GM18520 (cell line): Measurements from ENCODE around the gene TMEM100.

Experiments used
- ATAC-seq: cut with Tn5 transposase; IDR thresholded peaks from one replicate; pipeline ENCODE4 v1.9.1; 2021; ENCODE audit not compliant: unreplicated experiment

Gene TMEM100

GRCh38 chr17:55722742-55723487 lies at the start of gene TMEM100:
Gene TMEM100 (minus strand): TSS chr17:55722864. CDS start chr17:55721070, 1,794 bp downstream.
- no peak for ATAC-seq

GRCh38 chr17:55772086-55772485 lies 49.4 kb upstream of the TMEM100 start:
- ATAC-seq = no peak

DNA sequence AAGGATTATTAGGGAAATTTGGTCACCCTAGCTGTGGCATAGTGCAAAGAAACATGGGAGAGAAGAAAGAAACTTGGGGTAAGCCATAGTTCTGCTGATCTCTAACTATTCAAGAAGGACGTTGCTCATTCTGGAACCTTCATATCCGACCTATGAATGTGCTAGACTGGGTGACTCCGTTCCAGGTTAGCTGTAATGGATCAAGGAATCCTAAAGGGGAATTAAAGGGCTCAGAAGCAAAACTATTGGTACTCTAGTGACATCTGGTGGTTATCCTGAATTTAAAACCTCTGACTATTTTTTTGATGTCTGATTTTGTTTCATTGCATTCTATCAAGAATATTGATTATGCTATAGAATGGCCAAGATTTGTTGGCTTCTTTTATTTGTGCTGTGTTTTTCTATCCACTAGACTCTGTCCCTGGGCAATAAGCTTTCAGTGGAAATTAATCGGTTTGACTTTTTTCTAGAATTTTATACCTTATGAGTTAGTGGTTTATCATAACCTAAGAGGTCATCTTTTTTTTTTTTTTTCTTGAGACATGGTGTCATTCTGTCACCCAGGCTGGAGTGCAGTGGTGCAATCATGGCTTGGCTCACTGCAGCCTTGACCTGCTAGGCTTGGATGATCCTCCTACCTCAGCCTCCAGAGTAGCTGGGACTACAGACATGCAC lies 47.7 kb upstream of the TMEM100 start:
- no peak for ATAC-seq

- ATAC-seq = no peak
Measured at GRCh38 chr17:55769625-55770000, 46.9 kb upstream of the TMEM100 start.

DNA sequence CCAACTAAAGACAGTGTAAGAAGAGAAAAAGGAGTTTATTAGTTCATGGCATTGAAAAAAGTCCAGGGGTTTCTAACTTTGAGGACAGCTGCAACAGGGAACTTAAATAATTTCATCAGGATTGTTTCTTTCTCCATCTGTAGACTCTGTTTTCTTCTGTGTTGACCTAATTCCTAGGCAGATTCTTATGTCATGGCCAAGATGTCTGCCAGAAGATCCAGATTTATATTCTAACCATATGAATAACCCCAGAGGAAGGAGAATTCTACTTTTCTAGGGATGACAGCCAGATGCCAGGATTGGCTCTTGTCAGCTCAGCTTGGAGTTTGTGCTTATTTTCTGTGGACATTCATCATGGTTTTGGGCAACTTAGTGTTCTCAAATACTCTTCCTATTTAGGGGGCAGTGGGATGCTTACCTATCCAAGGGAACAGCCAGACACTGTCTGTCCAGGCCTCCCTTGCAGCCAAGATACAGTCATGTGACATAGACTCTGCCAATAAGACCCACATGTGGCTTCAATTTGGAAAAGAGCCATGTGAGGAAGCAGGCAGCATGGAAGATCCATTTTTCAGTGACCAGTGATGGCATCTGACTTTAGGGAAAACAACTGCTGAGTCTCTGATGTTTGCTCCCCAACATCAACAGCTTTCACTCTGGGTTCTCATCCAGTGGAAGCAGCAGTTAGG lies 46.4 kb upstream of the TMEM100 start:
- ATAC-seq = no peak

- no peak for ATAC-seq
Measured at GRCh38 chr17:55765472-55765871, 42.8 kb upstream of the TMEM100 start.

DNA sequence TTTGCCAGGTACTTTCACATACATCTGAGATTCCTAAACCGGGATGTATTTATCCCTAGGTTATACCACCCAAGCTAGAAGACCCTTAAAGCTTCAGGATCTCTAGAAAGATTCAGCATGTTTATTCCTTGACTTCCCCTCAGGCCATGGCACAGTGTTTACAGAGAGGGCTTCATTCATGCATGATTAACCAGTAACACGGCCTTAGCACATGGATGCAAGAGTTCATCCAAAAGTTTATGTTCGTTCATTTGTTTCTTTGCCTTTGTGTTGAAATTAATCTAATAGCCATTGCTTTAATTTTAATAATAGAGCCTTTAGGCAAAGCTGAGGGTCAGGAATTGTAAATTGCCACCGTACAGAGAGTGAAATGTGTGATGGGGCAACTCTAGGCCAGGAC lies 41.9 kb upstream of the TMEM100 start:
- ATAC-seq = no peak

GRCh38 chr17:55763856-55764255 lies 41.2 kb upstream of the TMEM100 start:
- no peak for ATAC-seq

DNA sequence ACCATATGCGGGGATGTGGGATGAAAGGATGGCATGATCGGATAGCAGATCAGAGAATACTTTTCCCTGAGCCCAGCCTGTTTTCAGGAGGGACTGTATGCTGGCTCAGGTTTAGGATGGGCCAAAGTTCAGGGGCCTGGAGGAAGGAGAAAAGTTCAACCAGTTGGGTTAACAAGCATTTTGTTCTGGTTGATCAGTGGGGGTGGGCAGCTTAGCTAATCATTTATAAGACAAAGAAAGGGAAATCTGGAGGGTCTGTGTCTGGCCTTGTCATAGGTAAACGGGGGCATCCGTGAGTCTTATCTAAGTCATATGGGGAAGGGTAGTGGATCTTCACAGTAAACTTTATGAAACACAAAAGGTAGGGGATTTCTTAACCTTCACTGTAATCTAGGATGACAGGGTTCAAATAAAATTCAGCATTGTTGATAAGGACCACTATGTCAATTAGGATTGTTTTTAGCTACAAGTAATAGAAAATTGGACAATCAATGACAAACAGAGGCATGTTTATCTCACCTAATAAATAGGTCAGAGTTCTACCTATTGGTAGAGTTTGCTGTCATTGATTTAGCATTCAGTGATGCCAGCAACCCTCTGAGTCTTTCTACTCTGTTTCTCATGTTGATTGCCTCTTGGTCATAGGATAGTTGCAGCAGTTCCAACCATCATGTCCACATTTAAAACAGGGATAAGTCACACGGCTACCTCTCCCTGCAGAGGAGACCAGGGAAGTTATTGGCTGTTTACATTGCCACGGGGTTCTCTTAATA lies 39.6 kb upstream of the TMEM100 start:
- no peak for ATAC-seq

DNA sequence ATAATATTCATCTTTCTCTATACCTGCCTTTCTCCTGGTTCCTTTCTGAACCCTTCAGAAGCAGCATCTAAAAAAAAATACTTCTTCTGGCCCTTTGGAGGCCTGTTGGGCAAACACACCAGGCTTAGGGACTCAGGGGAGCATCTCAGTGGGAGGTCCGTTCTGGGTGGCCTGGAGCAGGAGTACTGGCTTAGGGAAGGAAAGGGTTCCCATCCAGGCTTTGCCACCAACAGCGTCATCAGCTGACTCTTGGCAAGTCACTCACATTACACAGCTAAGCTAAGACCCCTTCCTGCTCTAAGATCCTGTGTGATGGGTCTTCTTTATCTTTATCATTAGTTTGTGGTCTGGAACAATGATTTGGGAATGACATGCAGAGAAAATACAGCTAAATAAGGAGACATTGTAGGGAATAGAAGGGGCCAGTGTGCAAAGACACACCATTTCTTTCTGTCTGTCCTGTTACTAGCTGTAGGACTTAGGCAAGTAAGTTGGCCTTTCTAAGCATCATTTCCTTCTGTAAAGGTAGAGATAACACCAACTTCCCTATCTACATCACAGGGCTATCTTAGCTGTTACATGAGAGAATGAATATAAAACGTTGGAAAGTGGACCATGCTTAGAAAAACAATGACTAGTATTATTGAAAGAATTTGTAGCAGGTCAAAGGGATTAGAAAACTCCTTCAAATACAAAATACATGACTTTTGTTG lies 38.1 kb upstream of the TMEM100 start:
- no peak for ATAC-seq

- ATAC-seq = no peak
Measured at GRCh38 chr17:55758171-55758570, 35.5 kb upstream of the TMEM100 start.

- ATAC-seq = peak; percentile 43
Measured at GRCh38 chr17:55757659-55758058, 35.0 kb upstream of the TMEM100 start.

DNA sequence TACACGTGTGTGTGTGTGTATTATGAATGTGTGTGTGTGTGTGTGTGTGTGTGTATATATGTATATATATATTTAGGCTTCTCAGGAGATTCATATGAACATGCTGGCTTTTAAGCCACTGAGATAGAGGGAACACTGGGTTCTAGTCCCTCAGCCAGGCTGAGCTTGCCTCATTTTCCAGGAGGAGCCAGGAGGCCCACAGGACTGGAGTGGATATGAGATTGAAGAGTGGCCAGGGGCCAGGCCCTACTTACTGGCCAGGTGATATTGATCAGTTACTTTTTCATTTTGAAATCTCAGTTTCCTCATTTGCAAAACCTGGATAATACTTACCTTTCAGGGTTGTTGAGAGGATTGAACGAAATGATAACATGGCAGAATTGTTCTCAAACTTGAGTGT lies 34.0 kb upstream of the TMEM100 start:
- no peak for ATAC-seq

DNA sequence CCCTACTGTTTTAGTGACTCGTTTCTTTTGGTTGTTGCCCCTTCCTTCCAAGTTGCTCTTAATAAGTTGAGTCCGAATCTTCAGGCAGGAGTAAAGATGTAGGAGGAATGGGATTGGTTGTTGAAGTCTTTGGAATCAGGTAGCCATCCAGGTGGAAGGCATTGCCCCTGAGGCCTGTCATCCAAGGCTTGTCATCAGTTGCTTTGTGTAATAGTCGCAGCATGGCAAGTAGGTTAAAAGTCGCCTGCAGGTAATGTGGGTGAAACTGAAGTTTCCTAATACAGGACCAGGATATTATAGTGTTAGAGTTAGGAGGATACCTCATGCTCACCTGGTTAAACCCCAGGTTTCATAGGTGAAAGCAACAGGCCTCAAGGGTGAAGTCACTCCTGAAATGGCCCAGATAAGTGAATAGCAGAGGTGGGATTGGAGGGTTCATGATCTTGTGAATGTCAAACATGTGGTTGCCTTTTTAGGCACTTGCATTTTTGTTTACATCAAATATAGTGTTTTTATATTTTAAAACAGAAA lies 29.1 kb upstream of the TMEM100 start:
- no peak for ATAC-seq

GRCh38 chr17:55750750-55751657 lies 28.3 kb upstream of the TMEM100 start, which contains the start of gene PCTP:
Gene PCTP (plus strand): TSS chr17:55751051. CDS start chr17:55751104, 53 bp downstream.
- peak; percentile 98 for ATAC-seq

- no peak for ATAC-seq
Measured at GRCh38 chr17:55749985-55750384, 27.3 kb upstream of the TMEM100 start.

DNA sequence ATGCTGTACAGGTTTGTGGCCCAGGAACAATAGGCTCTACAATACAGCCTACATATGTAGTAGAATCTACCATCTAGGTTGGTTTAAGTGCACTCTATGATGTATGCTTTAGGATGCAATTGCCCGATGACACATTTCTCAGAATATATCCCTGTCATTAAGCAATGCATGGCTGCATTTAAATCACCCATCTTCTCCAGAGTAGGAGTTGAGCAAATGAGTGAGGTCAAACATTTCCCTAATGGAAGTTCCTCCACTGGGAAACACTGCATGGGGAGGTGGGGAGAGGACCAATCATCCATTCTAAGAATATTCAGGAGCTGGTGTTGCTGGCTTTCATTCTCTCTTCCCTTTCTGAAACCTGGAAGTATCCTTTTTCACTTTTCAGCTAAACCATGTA lies 26.2 kb upstream of the TMEM100 start:
- no peak for ATAC-seq

- no peak for ATAC-seq
Measured at GRCh38 chr17:55747209-55747608, 24.5 kb upstream of the TMEM100 start.

DNA sequence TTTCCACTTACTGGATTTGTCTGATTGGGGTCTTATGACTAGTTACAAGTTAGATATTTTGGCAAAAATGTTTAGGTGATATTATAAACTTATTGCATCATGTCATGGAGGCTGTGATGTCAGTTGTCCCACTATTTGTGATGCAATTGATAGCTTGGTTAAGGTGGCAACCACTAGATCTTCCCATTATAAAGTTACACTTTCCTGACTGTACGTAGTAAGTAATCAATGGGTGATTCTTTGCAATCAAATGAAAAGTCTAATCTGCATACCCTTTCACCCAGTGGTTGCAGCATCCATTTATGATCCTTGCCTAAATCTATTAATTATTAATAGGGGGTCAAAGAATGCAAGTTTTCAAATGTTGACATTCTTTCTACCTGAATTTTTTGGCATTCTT lies 23.8 kb upstream of the TMEM100 start:
- ATAC-seq = no peak
